DOHH2 (cell line): Measurements from ENCODE around the gene DHX29.

Source experiments
- CTCF ChIP-seq: fragments of 200-600 bp; sonication (generic); IDR thresholded peaks from one replicate; pipeline ENCODE4 v1.5.1; 2014; ENCODE audit warnings: antibody characterized with exemption, mild to moderate bottlenecking, low read depth, low read length; ENCODE audit not compliant: poor library complexity, severe bottlenecking
- EZH2phosphoT487 ChIP-seq: fragments of 200-600 bp; sonication (generic); IDR thresholded peaks from 2 replicates; pipeline ENCODE4 v1.6.1; 2017; ENCODE audit warnings: borderline replicate concordance, mild to moderate bottlenecking, antibody characterized with exemption, low read length, moderate library complexity, mixed read lengths

GRCh38 chr5:55236800-55237199 lies 70.7 kb downstream of the DHX29 start:
- TF ChIP-seq CTCF (no peak), EZH2phosphoT487 (no peak)
